GM18951 (cell line): Measurements from ENCODE around the gene LCN12.

Experiments
- POLR2A ChIP-seq: IDR thresholded peaks from 4 replicates; pipeline ENCODE4 v1.6.1; 2011; ENCODE audit warnings: mild to moderate bottlenecking; ENCODE audit not compliant: insufficient read length, insufficient read depth; ENCODE audit errors: extremely low read depth
- in situ Hi-C: fragments of 300-500 bp; cut with MboI; formaldehyde crosslinking; loops from one replicate; pipeline ENCODE4 v1.12.0; 2022; ENCODE audit warnings: low sequenced_read_pairs, mixed read lengths, inconsistent platforms; ENCODE audit not compliant: unreplicated experiment

Gene LCN12

GRCh38 chr9:136952876-136953770 lies 1.1 kb downstream of the LCN12 start:
- TF ChIP-seq POLR2A, result no peak
- in situ Hi-C loops, result no loop called here

GRCh38 chr9:136953771-136954269 lies 1.7 kb downstream of the LCN12 start:
- in situ Hi-C loops, result no loop called here
- no peak for TF ChIP-seq POLR2A

DNA sequence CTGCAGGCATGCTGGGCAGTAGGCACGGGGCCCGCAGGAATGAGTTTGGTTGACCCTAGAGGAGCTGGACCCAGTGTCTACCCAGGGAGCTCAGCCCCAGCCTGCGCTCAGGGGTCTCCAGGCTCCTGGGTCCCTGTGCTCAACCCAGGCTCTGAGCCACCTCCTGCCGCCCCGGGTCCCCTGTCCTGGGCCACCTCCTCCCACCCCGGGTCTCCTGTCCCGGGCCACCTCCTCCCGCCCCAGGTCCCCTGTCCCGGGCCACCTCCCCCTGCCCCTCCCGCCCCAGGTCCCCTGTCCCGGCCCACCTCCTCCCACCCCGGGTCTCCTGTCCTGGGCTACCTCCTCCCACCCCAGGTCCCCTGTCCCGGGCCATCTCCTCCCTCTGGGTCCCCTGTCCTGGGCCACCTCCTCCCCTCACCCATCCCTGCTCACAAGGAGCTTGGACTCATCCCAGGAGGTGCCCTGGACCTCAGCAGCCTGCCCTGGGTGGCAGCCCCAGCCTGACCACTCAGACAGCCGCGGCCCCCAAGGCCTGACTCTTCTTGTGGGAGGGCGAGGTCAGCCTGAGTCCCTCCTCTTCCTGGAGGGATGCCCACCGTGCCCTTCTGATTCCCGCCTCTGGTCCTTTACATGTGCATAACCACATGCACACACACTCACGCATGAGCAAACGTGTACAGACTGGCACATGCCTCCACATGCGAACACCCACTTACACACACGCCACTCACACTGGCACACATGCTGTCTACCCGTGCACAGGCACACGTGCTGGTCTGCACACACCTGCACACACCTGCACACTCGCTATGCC lies 2.4 kb downstream of the LCN12 start:
- no peak for TF ChIP-seq POLR2A
- in situ Hi-C loops, result no loop called here

DNA sequence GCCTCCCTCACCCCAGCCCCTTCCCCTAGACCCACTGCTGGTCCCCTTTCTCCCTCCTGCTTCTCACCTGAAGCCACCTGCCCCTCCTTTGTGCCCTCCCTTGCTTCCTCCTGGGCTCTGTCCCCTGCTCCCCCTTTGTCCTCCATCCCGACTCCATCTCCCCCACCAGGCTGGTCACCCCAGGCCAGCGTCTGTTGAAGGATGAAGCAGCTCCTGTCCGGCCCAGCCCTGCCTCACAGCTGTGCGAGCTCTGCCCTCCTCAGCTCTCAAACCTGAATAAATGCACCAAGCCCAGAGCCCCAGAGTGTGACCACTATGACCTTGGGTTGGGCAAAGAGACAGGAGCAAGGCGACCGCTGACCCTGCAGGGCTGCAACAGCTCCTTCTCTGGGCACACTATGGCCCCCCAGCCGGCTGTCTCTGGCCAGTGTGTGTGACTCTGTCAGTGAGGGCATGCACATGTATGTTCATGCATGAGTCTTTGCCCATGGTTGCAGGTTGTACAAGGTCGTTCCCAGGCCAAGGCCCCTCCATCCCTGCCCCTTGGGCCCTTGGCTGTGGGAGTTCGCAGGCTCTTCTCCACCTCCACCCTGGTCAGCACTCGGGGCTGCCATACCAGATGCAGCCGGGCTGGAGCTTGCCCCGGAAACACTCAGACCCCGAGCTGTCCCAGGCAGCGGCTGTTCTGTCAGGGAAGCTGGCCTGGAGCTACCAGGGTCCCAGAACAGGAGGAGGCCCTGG lies 3.3 kb downstream of the LCN12 start:
- in situ Hi-C loops, result no loop called here
- TF ChIP-seq POLR2A, result no peak

DNA sequence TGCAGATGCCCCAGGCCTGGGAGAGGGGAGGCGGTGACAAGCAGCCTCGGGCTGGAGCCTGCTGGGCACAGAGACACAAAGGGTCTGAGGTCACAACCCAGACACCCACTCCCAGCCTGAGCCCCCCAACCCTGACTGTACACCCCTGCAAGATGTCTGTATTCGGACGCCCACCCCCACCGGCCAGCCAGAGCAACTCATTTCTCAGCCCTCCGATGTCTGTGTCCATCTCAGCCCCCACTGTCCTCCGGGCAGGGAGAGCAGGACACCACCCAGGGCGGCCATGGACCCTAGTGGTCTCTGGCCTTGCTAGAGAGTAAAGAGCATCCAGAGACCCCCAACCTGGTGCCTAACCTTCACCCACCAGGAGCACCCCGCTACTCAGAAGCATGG lies 3.9 kb downstream of the LCN12 start:
- no peak for TF ChIP-seq POLR2A
- in situ Hi-C loops, result no loop called here

DNA sequence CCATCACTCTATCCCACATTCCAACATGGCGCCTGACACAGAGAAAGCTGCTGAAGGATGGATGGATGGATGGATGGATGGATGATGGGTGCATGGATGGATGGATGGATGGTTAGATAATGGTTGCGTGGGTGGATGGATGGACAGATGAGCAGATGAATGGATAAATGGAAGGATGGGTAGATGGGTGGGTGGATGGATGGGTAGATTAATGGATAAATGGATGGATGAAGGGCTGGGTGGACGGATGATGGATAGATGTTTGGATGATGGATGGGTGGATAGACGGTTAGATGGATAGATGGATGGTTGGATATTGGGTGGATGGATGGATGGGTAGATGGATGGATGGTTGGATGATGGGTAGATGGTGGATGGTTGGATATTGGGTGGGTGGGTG lies 4.5 kb downstream of the LCN12 start:
- TF ChIP-seq POLR2A, result no peak
- in situ Hi-C loops, result no loop called here

DNA sequence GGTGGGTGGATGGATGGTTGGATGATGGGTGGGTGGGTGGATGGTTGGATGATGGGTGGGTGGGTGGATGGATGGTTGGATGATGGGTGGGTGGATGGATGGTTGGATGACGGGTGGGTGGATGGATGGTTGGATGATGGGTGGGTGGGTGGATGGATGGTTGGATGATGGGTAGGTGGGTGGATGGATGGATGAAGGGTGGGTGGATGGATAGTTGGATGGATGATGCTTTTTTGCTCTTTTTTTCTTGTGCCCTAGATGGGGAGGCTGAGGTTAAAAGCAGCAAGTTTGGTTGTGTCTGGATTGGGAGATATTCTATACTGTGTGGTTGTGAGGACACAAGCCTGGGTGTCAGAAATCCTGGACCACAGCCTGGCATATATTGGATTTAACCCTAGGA lies 5.4 kb downstream of the LCN12 start:
- in situ Hi-C loops, result no loop called here
- no peak for TF ChIP-seq POLR2A

DNA sequence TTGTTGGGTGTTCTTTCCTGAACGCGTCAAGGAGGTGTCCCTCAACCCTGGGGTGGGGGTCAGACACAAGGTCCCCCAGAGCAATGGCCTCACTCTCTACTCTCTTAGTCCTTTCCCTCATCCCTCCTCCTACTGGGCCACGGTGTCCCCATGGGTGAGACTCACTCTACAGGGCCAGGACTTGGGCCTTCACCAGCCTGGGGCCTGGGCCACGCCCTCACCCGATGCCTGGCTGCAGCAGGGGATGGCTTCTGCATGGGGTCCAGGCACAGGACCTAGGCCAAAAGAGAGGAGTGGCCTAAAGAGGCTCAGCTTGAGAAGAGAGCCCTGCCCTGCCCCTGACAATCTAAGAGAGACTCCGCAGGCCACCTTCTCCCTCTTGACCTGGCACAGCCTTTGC lies 5.8 kb downstream of the LCN12 start:
- in situ Hi-C loops, result no loop called here
- TF ChIP-seq POLR2A, result no peak

- in situ Hi-C loops, result no loop called here
- no peak for TF ChIP-seq POLR2A
These were observed 6.4 kb downstream of the LCN12 start for GRCh38 chr9:136958473-136958872.

DNA sequence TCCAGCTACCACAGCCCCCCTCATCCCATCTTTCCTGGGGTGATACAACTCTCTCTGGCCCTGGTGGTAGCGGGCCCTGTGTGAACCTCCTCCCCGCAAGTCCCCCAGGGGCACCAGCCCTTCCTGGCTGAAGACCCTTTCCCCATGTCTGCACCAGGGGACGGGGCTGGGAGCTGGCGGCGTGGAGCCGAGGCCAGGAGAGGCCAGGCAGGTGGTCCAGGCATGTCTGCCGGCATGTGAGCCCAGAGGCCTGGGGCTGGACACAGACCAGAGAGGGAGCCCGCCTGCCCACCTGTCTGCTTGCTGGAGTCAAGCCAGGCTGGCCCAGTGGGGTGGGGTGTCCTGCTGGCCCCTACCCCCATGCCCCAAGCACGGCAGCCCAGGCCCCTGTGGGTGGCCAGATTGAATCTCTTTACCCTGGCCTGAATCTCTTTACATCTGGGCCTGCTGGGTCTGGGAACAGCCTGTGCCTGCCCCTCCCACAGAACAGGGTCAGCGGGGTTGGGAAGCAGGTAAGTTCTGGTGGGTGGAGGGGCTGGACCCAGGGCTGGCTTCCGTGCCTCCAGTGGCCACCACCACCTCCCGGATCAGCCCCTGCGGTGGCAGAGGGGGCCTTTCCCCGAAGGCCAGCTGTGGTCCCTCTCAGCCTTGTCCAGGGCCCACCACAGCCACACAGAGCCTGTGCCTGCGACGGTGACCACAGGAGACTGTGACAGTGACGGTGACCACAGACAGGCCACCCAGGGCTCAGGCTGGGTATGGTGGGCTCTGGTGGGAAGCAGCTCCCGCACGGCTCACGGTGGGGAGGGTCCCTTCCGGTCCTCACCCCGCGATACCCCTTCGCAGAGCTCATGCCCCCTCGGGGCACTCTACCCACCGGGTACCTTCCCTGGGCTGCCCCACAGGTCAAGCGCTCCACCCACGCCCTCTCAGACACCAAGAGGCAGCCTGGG lies 7.1 kb downstream of the LCN12 start:
- TF ChIP-seq POLR2A, result no peak
- in situ Hi-C loops, result no loop called here

GRCh38 chr9:136960212-136960937 lies 8.3 kb downstream of the LCN12 start:
- no peak for TF ChIP-seq POLR2A
- in situ Hi-C loops, result no loop called here

GRCh38 chr9:136960938-136961275 lies 8.8 kb downstream of the LCN12 start:
- TF ChIP-seq POLR2A, result no peak
- in situ Hi-C loops, result no loop called here
